Esophagus squamous epithelium (tissue), 5 donors: ENCODE data around the gene SLC1A4. TPM values are rescaled to one million over a fixed set of nuclear protein-coding genes. Genes with fewer than 3 reads are reported as not detected.
A peak's percentile ranks its signal among the peaks of the same experiment; 100 is the strongest.

Experiments used
- DNase-seq: peaks from one replicate; lab custom pipeline; 2025; lab: John Stamatoyannopoulos, UW
- H3K27ac ChIP-seq, 4 donors: fragments of 200-600 bp; sonication (generic); one replicate each; pipeline ENCODE4 v1.5.1; 2016 to 2019; ENCODE audit warnings: mild to moderate bottlenecking in 1 of 4
- H3K27me3 ChIP-seq, 4 donors: fragments of 200-600 bp; sonication (generic); 1 replicate in 3 of 4; 2 replicates in 1 of 4; pipeline versions ENCODE4 v1.5.1 to v1.6.0; 2017 to 2021; ENCODE audit warnings: antibody characterized with exemption in 1 of 4
- H3K36me3 ChIP-seq, 3 donors: fragments of 200-600 bp; sonication (generic); one replicate each; pipeline ENCODE4 v1.5.1; 2016 to 2019
- H3K4me1 ChIP-seq, 3 donors: fragments of 200-600 bp; sonication (generic); one replicate each; pipeline ENCODE4 v1.5.1; 2017 to 2019
- H3K4me3 ChIP-seq, 4 donors: fragments of 200-600 bp; sonication (generic); 1 replicate in 3 of 4; 2 replicates in 1 of 4; pipeline ENCODE4 v1.5.1; 2016 to 2019; ENCODE audit warnings: mild to moderate bottlenecking in 2 of 4, moderate library complexity in 1 of 4
- H3K9me3 ChIP-seq, 3 donors: fragments of 200-600 bp; sonication (generic); one replicate each; pipeline ENCODE4 v1.5.1; 2016 to 2019
- POLR2A ChIP-seq, 4 donors: fragments of 450-650 bp; IDR thresholded peaks; one replicate each; pipeline ENCODE4 v1.6.1; 2017; ENCODE audit warnings: antibody characterized with exemption in 4 of 4, mild to moderate bottlenecking in 4 of 4, moderate library complexity in 3 of 4
- WGBS, 2 donors: methylation state at CpG; one replicate each; pipeline ENCODE4 v1.1.5; 2018; 5-methylcytosine and 5-hydroxymethylcytosine counted together
- intact Hi-C: fragments of 100-400 bp; cut with DNase I; formaldehyde crosslinking; loops from one replicate; pipeline ENCODE4 v1.15.0; 2022
- total RNA-seq, 4 donors: library from RNA; depleted of rRNA; stranded (reverse); fragments of >200 nt; gene quantifications; one replicate each; pipeline ENCODE4 v1.1.0, GENCODE V29; 2016
- TF ChIP-seq, protein P1 (sequence below), 6 experiments: fragments of 450-650 bp in 4 of 6; fragments of 200-600 bp in 2 of 6; sonication (generic) in 2 of 6; IDR thresholded peaks; one replicate each; pipeline ENCODE4 v1.5.1; 2016 to 2019; ENCODE audit warnings: antibody characterized with exemption in 6 of 6, mild to moderate bottlenecking in 4 of 6, moderate library complexity in 4 of 6
- donor health status: DM: yes; HTN: yes; CAD: no.

Gene SLC1A4
- total RNA-seq, 4 donors from 2014 or later, result 12.8 to 28.1 (median 14.3) TPM

- no peak for DNase-seq
- H3K36me3 ChIP-seq, result no peaks in the 10 kb centered on the region
- TF ChIP-seq, protein P1, sequence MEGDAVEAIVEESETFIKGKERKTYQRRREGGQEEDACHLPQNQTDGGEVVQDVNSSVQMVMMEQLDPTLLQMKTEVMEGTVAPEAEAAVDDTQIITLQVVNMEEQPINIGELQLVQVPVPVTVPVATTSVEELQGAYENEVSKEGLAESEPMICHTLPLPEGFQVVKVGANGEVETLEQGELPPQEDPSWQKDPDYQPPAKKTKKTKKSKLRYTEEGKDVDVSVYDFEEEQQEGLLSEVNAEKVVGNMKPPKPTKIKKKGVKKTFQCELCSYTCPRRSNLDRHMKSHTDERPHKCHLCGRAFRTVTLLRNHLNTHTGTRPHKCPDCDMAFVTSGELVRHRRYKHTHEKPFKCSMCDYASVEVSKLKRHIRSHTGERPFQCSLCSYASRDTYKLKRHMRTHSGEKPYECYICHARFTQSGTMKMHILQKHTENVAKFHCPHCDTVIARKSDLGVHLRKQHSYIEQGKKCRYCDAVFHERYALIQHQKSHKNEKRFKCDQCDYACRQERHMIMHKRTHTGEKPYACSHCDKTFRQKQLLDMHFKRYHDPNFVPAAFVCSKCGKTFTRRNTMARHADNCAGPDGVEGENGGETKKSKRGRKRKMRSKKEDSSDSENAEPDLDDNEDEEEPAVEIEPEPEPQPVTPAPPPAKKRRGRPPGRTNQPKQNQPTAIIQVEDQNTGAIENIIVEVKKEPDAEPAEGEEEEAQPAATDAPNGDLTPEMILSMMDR (IDR thresholded peaks at IDR 0.05), result no peak
- no peak for TF ChIP-seq POLR2A (IDR thresholded peaks at IDR 0.05)
- H3K27me3 ChIP-seq, result no peaks in the 10 kb centered on the region
- H3K9me3 ChIP-seq, result no peaks in the 10 kb centered on the region
- WGBS, 2 donors, result 72 to 89% methylated on average over 5 of the region's 5 CpGs
- no peak overlapping the region for H3K27ac ChIP-seq
- H3K4me1 ChIP-seq, result peaks cover 0 to 14% (median 5%) of the 10 kb centered on the region in 3 donors
- no peak overlapping the region for H3K4me3 ChIP-seq
- intact Hi-C loops, result no loop called here
Measured at GRCh38 chr2:64972426-64972825, 16.8 kb upstream of the SLC1A4 start.

DNA sequence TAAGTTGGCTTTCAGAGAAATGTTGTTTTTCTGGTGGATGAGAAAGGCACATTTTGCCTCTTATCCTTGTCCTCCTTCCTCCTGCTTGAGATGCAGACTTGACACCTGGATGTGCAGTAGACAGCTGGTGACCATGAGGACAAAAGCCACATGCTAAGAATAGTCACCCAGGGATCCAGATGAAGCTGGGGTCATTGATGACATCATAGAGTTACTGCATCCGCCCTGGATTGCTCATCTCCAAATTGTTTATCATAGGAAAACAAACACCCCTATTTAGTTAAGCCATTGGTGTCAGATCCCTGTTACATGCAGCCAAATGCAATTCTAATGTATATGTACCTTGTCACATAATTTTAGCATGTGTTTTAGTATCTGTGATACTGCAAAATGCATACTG is 16.3 kb upstream of the SLC1A4 start:
- DNase-seq, result no peak
- Histone ChIP-seq H3K4me3 (no peak overlapping the region), H3K4me1 (peaks cover 0 to 14% (median 5%) of the 10 kb centered on the region in 3 donors), H3K27me3 (no peaks in the 10 kb centered on the region), H3K9me3 (no peaks in the 10 kb centered on the region), H3K36me3 (no peaks in the 10 kb centered on the region), H3K27ac (no peak overlapping the region)
- 71 to 78% methylated on average over 1 of the region's 1 CpG for WGBS, 2 donors
- intact Hi-C loops, result no loop called here
- TF ChIP-seq POLR2A (IDR thresholded peaks at IDR 0.05), result no peak
- TF ChIP-seq, protein P1 (IDR thresholded peaks at IDR 0.05), result no peak

GRCh38 chr2:64975232-64975821 is 13.9 kb upstream of the SLC1A4 start:
- no peak overlapping the region for H3K27ac ChIP-seq
- TF ChIP-seq POLR2A (IDR thresholded peaks at IDR 0.05), result no peak
- H3K27me3 ChIP-seq, result no peaks in the 10 kb centered on the region
- intact Hi-C loops, result no loop called here
- no peaks in the 10 kb centered on the region for H3K36me3 ChIP-seq
- H3K9me3 ChIP-seq, result no peaks in the 10 kb centered on the region
- WGBS, 2 donors, result 9 to 27% methylated on average over 3 of the region's 4 CpGs
- no peak for DNase-seq
- H3K4me1 ChIP-seq, result peaks cover 0 to 31% (median 8%) of the 10 kb centered on the region in 3 donors
- no peak overlapping the region for H3K4me3 ChIP-seq

DNA sequence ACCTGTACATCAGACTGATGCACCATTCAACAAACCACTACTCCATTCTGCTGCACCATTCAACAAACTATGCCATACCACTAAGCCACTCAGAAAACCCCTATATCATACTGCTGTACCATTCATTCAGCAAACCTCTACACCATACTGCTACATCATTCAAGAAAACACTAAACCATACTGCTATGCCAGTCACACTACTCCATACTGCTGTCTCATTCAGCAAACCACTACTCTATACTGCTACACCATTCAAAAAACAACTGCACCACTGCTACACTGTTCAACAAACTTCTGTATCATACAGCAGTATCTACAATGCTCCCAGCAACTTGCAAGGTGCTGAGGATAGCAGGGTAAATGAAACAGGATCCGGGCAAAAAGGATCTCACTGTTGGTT is 12.9 kb upstream of the SLC1A4 start:
- TF ChIP-seq POLR2A (IDR thresholded peaks at IDR 0.05), result no peak
- TF ChIP-seq, protein P1 (IDR thresholded peaks at IDR 0.05), result no peak
- Histone ChIP-seq H3K36me3 (no peaks in the 10 kb centered on the region), H3K4me1 (peaks cover 0 to 31% (median 8%) of the 10 kb centered on the region in 3 donors), H3K27me3 (no peaks in the 10 kb centered on the region), H3K4me3 (no peak overlapping the region), H3K27ac (no peak overlapping the region), H3K9me3 (no peaks in the 10 kb centered on the region)
- WGBS, 2 donors, result 89 to 92% methylated on average over 1 of the region's 1 CpG
- intact Hi-C loops, result no loop called here
- DNase-seq, result no peak

DNA sequence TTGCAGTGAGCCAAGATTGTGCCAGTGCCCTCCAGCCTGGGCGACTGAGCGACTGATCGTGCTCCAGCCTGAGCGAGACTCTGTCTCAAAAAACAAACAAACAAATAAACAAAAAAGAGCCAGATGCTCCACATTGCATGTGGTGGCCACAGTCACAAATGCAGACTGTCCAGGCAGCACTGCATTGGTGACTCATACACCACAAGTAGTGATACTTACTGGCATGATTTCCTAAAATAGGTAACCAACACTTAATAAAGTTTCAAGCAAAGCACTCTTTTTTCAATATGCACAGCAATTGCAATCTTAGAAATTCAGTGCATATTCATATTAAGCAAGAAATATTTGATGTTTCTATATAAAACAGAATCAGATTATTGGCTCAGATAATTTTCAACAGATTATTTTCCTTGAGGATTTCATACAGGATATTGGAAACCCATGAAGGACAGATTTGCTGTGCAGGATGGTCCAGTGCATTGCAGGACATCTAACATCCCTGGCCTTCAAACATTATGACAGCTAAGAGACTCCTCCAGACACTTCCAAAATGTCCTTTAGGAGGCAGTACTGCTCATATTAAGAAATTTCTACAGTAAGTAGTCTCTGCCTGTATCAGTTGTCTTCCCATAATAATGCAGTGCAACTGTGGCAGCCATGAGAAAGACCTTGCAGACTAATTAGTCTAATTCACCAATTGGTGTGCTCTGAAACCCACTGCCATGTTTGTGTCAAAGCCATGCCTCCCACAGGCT is 10.5 kb upstream of the SLC1A4 start:
- Histone ChIP-seq H3K9me3 (no peaks in the 10 kb centered on the region), H3K4me3 (no peak overlapping the region), H3K36me3 (no peaks in the 10 kb centered on the region), H3K27ac (no peak overlapping the region), H3K4me1 (peaks cover 0 to 31% (median 8%) of the 10 kb centered on the region in 3 donors), H3K27me3 (no peaks in the 10 kb centered on the region)
- WGBS, 2 donors, result 76 to 78% methylated on average over 4 of the region's 4 CpGs
- DNase-seq, result no peak
- no peak for TF ChIP-seq POLR2A (IDR thresholded peaks at IDR 0.05)
- TF ChIP-seq, protein P1 (IDR thresholded peaks at IDR 0.05), result peak in 1 of 6 experiments; percentile 23
- intact Hi-C loops, result no loop called here
